Dermis microvascular lymphatic vessel endothelial cell (primary cell): ENCODE results near the gene SHROOM1. TPM values are rescaled to one million over a fixed set of nuclear protein-coding genes. Genes with fewer than 3 reads are reported as not detected.

Experiments used
- DNase-seq, 2 donors: peaks; one replicate each; pipeline versions ENCODE4 v3.0.0 to v3.0.0-alpha.2; 2010; ENCODE audit warnings: low read depth in 2 of 2
- total RNA-seq: library from RNA; depleted of rRNA; stranded (reverse); fragments of >200 nt; gene quantifications from 2 replicates; pipeline ENCODE4 v1.2.1, GENCODE V29; 2014

Gene SHROOM1
- total RNA-seq, 1 donor from 2014 or later = 1.5 TPM

GRCh38 chr5:132778856-132779255 lies 51.6 kb downstream of the SHROOM1 start:
- DNase-seq = no peak

- DNase-seq = no peak
These were observed 52.3 kb downstream of the SHROOM1 start for GRCh38 chr5:132778129-132778528.

- peak in 1 of 2 donors; percentile 52 for DNase-seq
These were observed 53.0 kb downstream of the SHROOM1 start, which contains the start of gene SEPTIN8 for GRCh38 chr5:132777209-132778069. Gene SEPTIN8 (minus strand): TSS chr5:132777239. CDS start chr5:132777137, 102 bp downstream.

DNA sequence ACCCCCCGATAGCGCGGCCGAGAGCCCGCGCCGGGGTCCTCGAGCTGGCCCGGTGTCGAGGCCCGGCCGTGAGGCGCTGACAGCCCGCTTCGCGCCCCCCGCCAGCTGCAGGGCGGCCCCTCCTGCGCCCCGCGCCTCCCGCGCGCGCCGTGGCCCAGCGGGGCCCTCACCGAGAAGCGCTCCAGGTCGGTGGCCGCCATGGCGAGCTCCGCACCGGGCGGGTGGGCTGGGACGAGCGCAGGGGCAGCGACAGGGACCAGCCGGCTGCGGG lies 53.6 kb downstream of the SHROOM1 start:
- DNase-seq = no peak

DNA sequence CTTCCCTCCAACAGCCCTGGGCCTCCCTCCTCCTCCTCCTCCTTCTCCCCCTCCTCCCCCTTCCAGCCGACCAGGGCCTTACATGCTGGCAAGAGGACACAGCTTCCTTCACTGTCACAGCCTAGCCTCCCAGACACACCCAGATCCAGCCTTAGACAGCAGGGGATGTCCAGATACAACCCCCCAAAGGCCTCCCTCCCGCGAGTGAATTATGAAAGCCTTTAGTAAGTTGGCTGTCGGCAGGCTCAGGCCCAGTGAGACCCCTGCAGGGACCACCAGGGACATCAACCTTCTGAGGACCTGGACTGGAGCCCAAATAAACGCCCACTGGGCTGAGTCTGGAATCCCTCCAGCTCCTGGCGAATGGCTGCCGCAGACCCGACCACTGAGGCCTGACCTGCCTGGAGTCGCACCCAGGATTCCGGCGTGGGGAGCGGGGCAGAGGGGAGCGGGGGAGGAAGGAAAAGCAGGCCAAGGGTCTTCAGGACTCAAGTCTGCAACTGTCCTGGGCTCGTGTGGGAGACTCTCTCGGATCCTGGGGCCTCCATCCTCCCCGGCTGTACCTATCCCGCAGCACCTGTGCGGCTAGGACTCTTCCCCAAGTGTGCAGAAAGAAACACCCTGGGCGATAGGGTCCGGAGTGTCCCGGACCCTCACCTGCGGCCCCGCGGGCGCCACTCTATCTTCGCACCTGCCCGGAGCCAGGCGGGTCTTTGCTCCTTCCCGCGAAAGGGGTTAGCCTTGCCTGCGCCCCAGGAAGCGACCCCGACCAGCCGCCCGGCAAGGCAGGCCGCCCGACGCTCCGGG lies 54.1 kb downstream of the SHROOM1 start:
- peak in 1 of 2 donors; percentile 32 for DNase-seq

- DNase-seq = no peak
These were observed 54.9 kb downstream of the SHROOM1 start for GRCh38 chr5:132775476-132775961.

DNA sequence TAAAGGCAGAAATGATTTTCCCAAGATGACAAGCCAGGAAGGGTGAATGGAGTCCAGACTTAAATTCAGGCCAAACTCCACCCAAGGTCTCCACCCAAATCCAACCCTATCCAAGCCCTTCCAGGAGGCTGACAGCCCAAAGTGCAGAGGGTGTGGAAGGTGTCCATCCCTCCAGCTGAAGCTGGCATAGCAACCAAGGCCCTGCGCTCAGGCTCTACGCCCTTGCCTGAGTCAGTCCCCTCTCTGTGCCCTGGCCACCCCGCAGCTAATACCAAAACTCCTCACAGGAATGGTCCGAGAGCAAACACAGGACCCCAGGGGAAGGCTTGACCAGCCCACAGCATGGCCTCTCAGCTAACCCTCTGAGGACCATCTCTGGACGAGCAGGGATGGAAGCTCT lies 55.6 kb downstream of the SHROOM1 start:
- DNase-seq = no peak

DNA sequence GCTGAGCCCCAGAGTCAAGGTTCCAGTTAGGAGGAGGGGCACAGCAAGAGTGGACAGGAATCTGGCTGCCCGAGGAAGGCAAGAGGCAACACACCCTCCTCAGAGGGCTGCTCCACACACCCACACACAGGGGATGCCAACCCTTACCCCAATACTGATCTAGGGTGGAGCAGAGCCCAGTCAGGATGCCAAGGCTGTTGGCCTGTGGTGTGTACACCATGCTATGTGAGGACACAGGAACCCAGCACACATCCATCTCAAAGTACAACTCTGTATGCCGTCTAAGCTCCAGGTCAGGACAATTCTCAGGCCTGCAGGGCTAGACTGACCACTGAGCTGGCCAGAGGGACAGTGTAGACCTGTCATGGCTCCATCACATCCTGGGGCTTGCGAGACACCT lies 56.0 kb downstream of the SHROOM1 start:
- no peak for DNase-seq

DNA sequence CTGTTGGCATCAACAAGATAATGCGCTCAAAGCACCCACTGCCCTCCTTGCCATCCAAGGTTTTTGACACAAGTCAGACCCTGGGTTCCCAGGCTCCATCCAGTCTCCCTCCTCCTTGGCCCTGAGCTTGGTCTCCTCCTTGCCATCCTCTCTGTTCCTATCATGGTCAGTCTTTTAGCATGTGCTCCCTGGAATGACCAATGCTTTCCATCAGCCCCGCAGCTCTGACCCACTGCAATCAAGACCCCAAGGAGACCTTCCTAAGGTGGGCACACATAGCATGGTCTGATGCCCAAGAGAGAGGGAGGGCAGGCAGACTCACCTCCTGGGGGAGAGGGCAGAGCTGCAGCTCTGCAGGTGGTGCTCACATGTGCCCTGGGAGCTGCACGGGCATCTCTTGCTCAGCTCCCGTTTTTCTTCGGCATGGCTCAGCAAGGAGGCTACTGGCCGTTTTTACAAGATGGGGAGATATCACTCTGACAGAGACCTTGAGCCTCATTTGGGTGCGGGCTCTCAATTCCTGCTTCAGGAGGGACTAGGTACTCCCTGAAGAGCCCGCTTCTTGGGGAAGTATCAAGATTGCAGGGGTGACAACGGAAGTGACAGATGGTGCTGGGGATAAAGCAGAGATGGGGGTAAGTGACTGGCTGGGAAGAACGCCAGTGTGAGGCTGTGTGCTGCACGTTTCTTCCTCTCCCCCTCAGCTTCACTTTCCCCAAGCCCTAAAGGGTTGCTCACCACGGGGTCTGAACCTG lies 56.7 kb downstream of the SHROOM1 start:
- no peak for DNase-seq

- DNase-seq = no peak
These were observed 57.3 kb downstream of the SHROOM1 start for GRCh38 chr5:132773114-132773513.

- DNase-seq = no peak
These were observed 58.0 kb downstream of the SHROOM1 start for GRCh38 chr5:132772291-132773070.

Other genes starting within 250 kb of the SHROOM1 start
- not detected in 2 replicates for gene IL13, start 172.5 kb downstream of the SHROOM1 start, total RNA-seq
- not detected in 2 replicates for gene IL4, start 156.7 kb downstream of the SHROOM1 start, total RNA-seq
- 3.9 and 4.4 TPM in 2 replicates for gene KIF3A, start 93.1 kb downstream of the SHROOM1 start, total RNA-seq
- under 0.01 TPM in 2 replicates for gene CCNI2, start 83.2 kb downstream of the SHROOM1 start, total RNA-seq
- 36.3 and 43.4 TPM in 2 replicates for gene SEPTIN8, start 53.4 kb downstream of the SHROOM1 start, total RNA-seq
- gene SOWAHA, start 17.3 kb downstream of the SHROOM1 start, total RNA-seq = not detected in 2 replicates
- under 0.01 TPM in 1 of 2 replicates, not detected in the other for gene GDF9, start 35.8 kb upstream of the SHROOM1 start, total RNA-seq
- gene UQCRQ, start 36.0 kb upstream of the SHROOM1 start, total RNA-seq = 85.6 and 98.7 TPM in 2 replicates
- 0.13 TPM in 2 replicates for gene LEAP2, start 43.0 kb upstream of the SHROOM1 start, total RNA-seq
- gene AFF4, start 133.0 kb upstream of the SHROOM1 start, total RNA-seq = 19.4 and 26.4 TPM in 2 replicates
- 12.3 and 15.2 TPM in 2 replicates for gene ZCCHC10, start 195.9 kb upstream of the SHROOM1 start, total RNA-seq
- 88.2 and 89.5 TPM in 2 replicates for gene HSPA4, start 221.4 kb upstream of the SHROOM1 start, total RNA-seq